Stimulated activated CD4-positive, alpha-beta T cell treated with anti-CD3 and anti-CD28 coated beads, Interleukin-4, amount 100 ng/mL, for 48 hours (primary cell): ENCODE data around the gene PLAAT4.
"Not testable (repeated sequence)": the region's sequence is repeated elsewhere in the genome, so short reads cannot be mapped to it uniquely, and the experiment has no call there.

ENCODE experiments used
- DNase-seq, 2 donors: peaks; one replicate each; pipeline ENCODE4 v3.0.0-alpha.2; 2020; ENCODE audit warnings: low read depth in 2 of 2

The PLAAT4 gene

GRCh38 chr11:63510360-63511047 lies 26.1 kb upstream of the PLAAT4 start:
- DNase-seq, result no peak

GRCh38 chr11:63511048-63511748 lies 25.4 kb upstream of the PLAAT4 start:
- no peak for DNase-seq

- no peak for DNase-seq
Observed at GRCh38 chr11:63512816-63513215, 23.8 kb upstream of the PLAAT4 start.

- no peak for DNase-seq
Observed at GRCh38 chr11:63516109-63516508, 20.5 kb upstream of the PLAAT4 start.

GRCh38 chr11:63517156-63517555 lies 19.5 kb upstream of the PLAAT4 start:
- DNase-seq, result no peak

- no peak for DNase-seq
Observed at GRCh38 chr11:63518548-63518947, 18.1 kb upstream of the PLAAT4 start.

- DNase-seq, result no peak
Observed at GRCh38 chr11:63520606-63521170, 15.9 kb upstream of the PLAAT4 start.

GRCh38 chr11:63521896-63522295 lies 14.7 kb upstream of the PLAAT4 start:
- DNase-seq, result no peak

- no peak for DNase-seq
Observed at GRCh38 chr11:63523151-63523550, 13.5 kb upstream of the PLAAT4 start.

- DNase-seq, result no peak
Observed at GRCh38 chr11:63527667-63528066, 8.9 kb upstream of the PLAAT4 start.

- DNase-seq, result not testable (repeated sequence)
Observed at GRCh38 chr11:63528156-63528555, 8.5 kb upstream of the PLAAT4 start.

GRCh38 chr11:63528729-63529278 lies 7.8 kb upstream of the PLAAT4 start:
- DNase-seq, result not testable (repeated sequence)

- not testable (repeated sequence) for DNase-seq
Observed at GRCh38 chr11:63529373-63529772, 7.2 kb upstream of the PLAAT4 start.

- no peak for DNase-seq
Observed at GRCh38 chr11:63530021-63530420, 6.6 kb upstream of the PLAAT4 start.

- DNase-seq, result not testable (repeated sequence)
Observed at GRCh38 chr11:63531074-63531792, 5.4 kb upstream of the PLAAT4 start.

- DNase-seq, result no peak
Observed at GRCh38 chr11:63532117-63532516, 4.5 kb upstream of the PLAAT4 start.

GRCh38 chr11:63532799-63533475 lies 3.7 kb upstream of the PLAAT4 start:
- no peak for DNase-seq

GRCh38 chr11:63534076-63534475 lies 2.5 kb upstream of the PLAAT4 start:
- DNase-seq, result no peak

GRCh38 chr11:63534895-63535461 lies 1.6 kb upstream of the PLAAT4 start:
- DNase-seq, result no peak

GRCh38 chr11:63535734-63536133 lies 874 bp upstream of the PLAAT4 start:
- DNase-seq, result no peak
